ENCODE measurements around the gene LHFPL2. TPM values are rescaled to one million over a fixed set of nuclear protein-coding genes. Genes with fewer than 3 reads are reported as not detected.
"Not testable (repeated sequence)": the region's sequence is repeated elsewhere in the genome, so short reads cannot be mapped to it uniquely, and the experiment has no call there.

Gene LHFPL2
- total RNA-seq, 2 donors from 2014 or later = 0.12 to 0.21 TPM

- H3K4me1 Mint-ChIP-seq (ENCODE audit: low read depth) = peaks cover 11% of the 10 kb centered on the region
- H3K4me3 Mint-ChIP-seq = no peak overlapping the region
- H3K27ac Mint-ChIP-seq = no peak overlapping the region
Measured at GRCh38 chr5:78675956-78676730, 27.6 kb upstream of the LHFPL2 start.

GRCh38 chr5:78673827-78674226 is 25.3 kb upstream of the LHFPL2 start:
- H3K27me3 Mint-ChIP-seq (ENCODE audit: low read depth); H3K4me1 Mint-ChIP-seq (ENCODE audit: low read depth); H3K4me3 Mint-ChIP-seq; H3K27ac Mint-ChIP-seq; H3K36me3 Mint-ChIP-seq (ENCODE audit: insufficient read depth in 2 of 2); H3K9me3 Mint-ChIP-seq; ATAC-seq (replicated peaks in 1 of 2); DNase-seq: not testable (repeated sequence)

More at GRCh38 chr5:78675956-78676730, 27.6 kb upstream of the LHFPL2 start:
- no peak for DNase-seq
- Mint-ChIP-seq H3K36me3 (ENCODE audit: insufficient read depth in 2 of 2) (no peaks in the 10 kb centered on the region), H3K27me3 (ENCODE audit: low read depth) (peaks cover 6% of the 10 kb centered on the region), H3K9me3 (peaks cover 0 to 2% of the 10 kb centered on the region in 2 donors)
- no peak for ATAC-seq (replicated peaks in 1 of 2)

GRCh38 chr5:78672154-78672553 is 23.6 kb upstream of the LHFPL2 start:
- H3K4me1 Mint-ChIP-seq (ENCODE audit: low read depth) = no peaks in the 10 kb centered on the region

DNA sequence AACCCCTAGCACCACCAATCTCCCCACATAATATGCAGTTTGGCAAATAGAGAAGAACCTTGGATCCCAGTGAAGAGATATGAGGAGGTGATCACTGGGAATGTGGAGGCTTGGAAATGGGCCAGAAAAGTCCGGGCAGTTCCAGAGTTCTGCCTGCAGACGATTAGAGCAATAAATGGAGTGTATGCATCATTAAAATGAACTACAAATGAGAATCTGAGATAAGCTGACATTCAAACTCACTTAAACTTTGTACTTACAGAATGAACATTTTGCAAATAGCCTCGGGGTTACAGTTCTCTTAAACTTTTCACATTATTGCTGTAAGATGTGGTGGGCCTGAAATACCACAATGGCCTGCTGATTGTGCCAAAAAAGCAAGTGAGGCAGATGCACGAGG is 23.0 kb upstream of the LHFPL2 start:
- peaks cover 9% of the 10 kb centered on the region for H3K27me3 Mint-ChIP-seq (ENCODE audit: low read depth)

More at GRCh38 chr5:78672154-78672553, 23.6 kb upstream of the LHFPL2 start:
- DNase-seq (no peak), ATAC-seq (replicated peaks in 1 of 2) (no peak)
- H3K27ac Mint-ChIP-seq = no peak overlapping the region
- H3K36me3 Mint-ChIP-seq (ENCODE audit: insufficient read depth in 2 of 2) = no peaks in the 10 kb centered on the region
- peaks cover 0 to 2% of the 10 kb centered on the region in 2 donors for H3K9me3 Mint-ChIP-seq
- H3K4me3 Mint-ChIP-seq = no peak overlapping the region
- H3K27me3 Mint-ChIP-seq (ENCODE audit: low read depth) = peaks cover 6% of the 10 kb centered on the region

DNA sequence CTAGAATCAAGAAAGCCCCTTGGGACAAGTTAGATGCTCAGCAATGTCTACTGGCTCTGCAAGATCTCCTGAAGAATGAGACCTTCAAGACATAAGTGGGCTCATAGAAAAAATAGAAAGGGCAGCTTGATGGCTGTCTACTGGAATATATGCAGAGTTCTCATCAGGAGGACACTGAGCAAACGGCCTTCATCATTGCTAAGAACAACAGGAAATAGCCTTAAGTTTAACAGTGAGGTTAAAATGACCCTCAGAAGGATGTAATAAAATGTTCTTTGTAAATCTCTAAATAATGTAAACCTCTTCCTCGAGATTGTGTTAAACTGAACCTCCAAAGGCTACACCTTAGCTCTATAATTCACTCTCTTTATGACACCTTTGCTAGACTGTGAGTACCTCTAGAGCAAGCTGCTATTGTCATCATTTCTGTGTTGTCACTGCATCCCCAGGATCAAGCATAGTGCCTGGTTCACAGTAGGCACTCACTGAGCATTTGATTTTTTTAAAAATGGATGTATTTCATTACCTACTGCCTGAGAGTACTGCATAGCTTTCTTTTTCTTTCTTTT is 22.2 kb upstream of the LHFPL2 start:
- no peaks in the 10 kb centered on the region for H3K4me1 Mint-ChIP-seq (ENCODE audit: low read depth)

More for the DNA sequence above, 23.0 kb upstream of the LHFPL2 start:
- ATAC-seq (replicated peaks in 1 of 2) (no peak), DNase-seq (no peak)
- Mint-ChIP-seq H3K27ac (no peak overlapping the region), H3K9me3 (peaks cover 0 to 2% of the 10 kb centered on the region in 2 donors), H3K4me1 (ENCODE audit: low read depth) (no peaks in the 10 kb centered on the region), H3K36me3 (ENCODE audit: insufficient read depth in 2 of 2) (no peaks in the 10 kb centered on the region), H3K4me3 (no peak overlapping the region)

GRCh38 chr5:78669331-78669730 is 20.8 kb upstream of the LHFPL2 start:
- Mint-ChIP-seq H3K27ac (no peak overlapping the region), H3K27me3 (ENCODE audit: low read depth) (peaks cover 16% of the 10 kb centered on the region), H3K36me3 (ENCODE audit: insufficient read depth in 2 of 2) (no peaks in the 10 kb centered on the region), H3K9me3 (no peaks in the 10 kb centered on the region), H3K4me3 (no peak overlapping the region), H3K4me1 (ENCODE audit: low read depth) (no peaks in the 10 kb centered on the region)
- DNase-seq = no peak
- no peak for ATAC-seq (replicated peaks in 1 of 2)

More for the DNA sequence above, 22.2 kb upstream of the LHFPL2 start:
- no peak overlapping the region for H3K27ac Mint-ChIP-seq
- H3K27me3 Mint-ChIP-seq (ENCODE audit: low read depth) = peaks cover 18% of the 10 kb centered on the region
- no peak overlapping the region for H3K4me3 Mint-ChIP-seq
- no peak for ATAC-seq (replicated peaks in 1 of 2)
- DNase-seq = no peak
- peaks cover 0 to 2% of the 10 kb centered on the region in 2 donors for H3K9me3 Mint-ChIP-seq
- no peaks in the 10 kb centered on the region for H3K36me3 Mint-ChIP-seq (ENCODE audit: insufficient read depth in 2 of 2)

DNA sequence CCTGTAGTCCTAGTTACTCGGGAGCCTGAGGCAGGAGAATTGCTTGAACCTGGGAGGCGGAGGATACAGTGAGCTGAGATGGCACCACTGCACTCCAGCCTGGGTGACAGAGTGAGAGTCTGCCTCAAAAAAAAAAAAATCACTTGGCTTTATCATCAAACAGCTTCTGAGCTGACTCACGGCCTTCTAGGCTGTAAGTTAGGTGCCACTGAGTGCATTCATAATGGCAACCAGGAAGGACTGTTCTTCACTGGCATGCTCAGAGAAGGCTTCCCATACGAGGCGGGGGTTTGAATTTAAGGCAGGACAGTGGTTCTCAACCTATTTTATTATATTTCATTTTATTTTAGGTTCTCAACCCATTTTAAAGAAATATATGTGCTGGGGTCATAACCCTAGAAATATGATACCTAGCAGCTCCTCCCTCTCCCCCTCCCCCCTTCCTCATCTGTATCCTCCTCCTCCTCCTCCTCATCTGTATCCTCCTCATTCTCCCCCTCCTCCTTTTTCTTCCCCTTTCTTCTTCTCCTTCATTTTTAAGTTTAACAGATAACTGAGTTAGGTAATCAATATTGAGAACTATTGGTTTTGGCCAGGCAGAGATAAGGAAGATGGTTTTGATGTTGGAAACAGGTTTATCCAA is 19.0 kb upstream of the LHFPL2 start:
- H3K27me3 Mint-ChIP-seq (ENCODE audit: low read depth) = peaks cover 16% of the 10 kb centered on the region
- no peak for DNase-seq
- H3K4me1 Mint-ChIP-seq (ENCODE audit: low read depth) = no peaks in the 10 kb centered on the region
- no peak overlapping the region for H3K27ac Mint-ChIP-seq
- no peak for ATAC-seq (replicated peaks in 1 of 2)
- H3K4me3 Mint-ChIP-seq = no peak overlapping the region
- H3K36me3 Mint-ChIP-seq (ENCODE audit: insufficient read depth in 2 of 2) = no peaks in the 10 kb centered on the region
- H3K9me3 Mint-ChIP-seq = no peaks in the 10 kb centered on the region

GRCh38 chr5:78666975-78667374 is 18.4 kb upstream of the LHFPL2 start:
- H3K9me3 Mint-ChIP-seq; DNase-seq; H3K4me1 Mint-ChIP-seq (ENCODE audit: low read depth); H3K36me3 Mint-ChIP-seq (ENCODE audit: insufficient read depth in 2 of 2); H3K27ac Mint-ChIP-seq; H3K4me3 Mint-ChIP-seq; ATAC-seq (replicated peaks in 1 of 2): not testable (repeated sequence)
- H3K27me3 Mint-ChIP-seq (ENCODE audit: low read depth) = peaks cover 16% of the 10 kb centered on the region

GRCh38 chr5:78666041-78666444 is 17.5 kb upstream of the LHFPL2 start:
- H3K27me3 Mint-ChIP-seq (ENCODE audit: low read depth) = peaks cover 16% of the 10 kb centered on the region
- H3K36me3 Mint-ChIP-seq (ENCODE audit: insufficient read depth in 2 of 2) = no peaks in the 10 kb centered on the region
- ATAC-seq (replicated peaks in 1 of 2) (no peak), DNase-seq (no peak)
- H3K4me1 Mint-ChIP-seq (ENCODE audit: low read depth) = no peaks in the 10 kb centered on the region
- no peak overlapping the region for H3K4me3 Mint-ChIP-seq
- H3K27ac Mint-ChIP-seq = no peak overlapping the region
- H3K9me3 Mint-ChIP-seq = no peaks in the 10 kb centered on the region

DNA sequence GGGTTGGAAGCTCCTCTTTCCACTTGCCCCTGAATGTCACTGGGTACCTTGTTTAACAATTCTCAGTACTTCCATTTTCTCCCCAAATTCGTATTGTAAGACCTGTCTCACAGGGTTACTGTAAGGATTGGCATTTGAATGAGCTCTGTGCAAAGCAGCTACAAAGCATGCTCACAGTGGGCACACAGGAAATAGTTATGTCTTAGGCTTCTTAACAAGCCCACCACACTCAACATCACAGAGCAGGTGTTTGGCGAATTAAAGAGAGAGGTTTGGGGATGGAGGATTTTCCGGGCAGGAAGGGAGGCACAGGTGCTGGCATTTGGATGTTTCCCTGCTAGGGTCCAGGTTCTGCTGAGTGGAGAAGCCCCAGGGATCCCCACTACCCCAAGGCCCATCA is 17.0 kb upstream of the LHFPL2 start:
- H3K36me3 Mint-ChIP-seq (ENCODE audit: insufficient read depth in 2 of 2) = no peaks in the 10 kb centered on the region
- H3K4me3 Mint-ChIP-seq = no peak overlapping the region
- H3K9me3 Mint-ChIP-seq = no peaks in the 10 kb centered on the region
- H3K27ac Mint-ChIP-seq = no peak overlapping the region
- ATAC-seq (replicated peaks in 1 of 2) (no peak), DNase-seq (no peak)
- H3K4me1 Mint-ChIP-seq (ENCODE audit: low read depth) = no peaks in the 10 kb centered on the region
- peaks cover 16% of the 10 kb centered on the region for H3K27me3 Mint-ChIP-seq (ENCODE audit: low read depth)

- Mint-ChIP-seq H3K9me3 (no peaks in the 10 kb centered on the region), H3K27me3 (ENCODE audit: low read depth) (peaks cover 26% of the 10 kb centered on the region), H3K4me3 (no peak overlapping the region), H3K4me1 (ENCODE audit: low read depth) (no peaks in the 10 kb centered on the region), H3K36me3 (ENCODE audit: insufficient read depth in 2 of 2) (no peaks in the 10 kb centered on the region), H3K27ac (no peak overlapping the region)
- ATAC-seq (replicated peaks in 1 of 2) = no peak
- DNase-seq = no peak
Measured at GRCh38 chr5:78662323-78662722, 13.8 kb upstream of the LHFPL2 start.

DNA sequence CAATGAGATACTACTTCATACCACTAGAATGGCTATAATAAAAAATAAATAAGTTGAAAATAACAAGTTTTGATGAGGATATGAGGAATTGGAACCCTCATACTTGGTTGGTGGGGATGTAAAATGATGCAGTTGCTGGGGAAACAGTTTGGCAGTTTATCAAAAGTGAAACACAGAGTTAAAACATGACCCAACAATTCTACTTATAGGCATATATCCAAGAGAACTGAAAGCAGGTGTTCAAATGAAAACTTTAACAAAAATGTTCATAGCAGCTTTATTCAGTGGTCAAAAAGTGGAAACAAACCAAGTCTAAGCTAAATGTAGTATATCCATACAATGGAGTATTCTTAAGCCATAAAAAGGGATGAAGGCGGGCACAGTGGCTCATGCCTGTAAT is 13.1 kb upstream of the LHFPL2 start:
- Mint-ChIP-seq H3K36me3 (ENCODE audit: insufficient read depth in 2 of 2) (no peaks in the 10 kb centered on the region), H3K9me3 (no peaks in the 10 kb centered on the region), H3K27me3 (ENCODE audit: low read depth) (peaks cover 24% of the 10 kb centered on the region), H3K4me3 (no peak overlapping the region), H3K4me1 (ENCODE audit: low read depth) (no peaks in the 10 kb centered on the region), H3K27ac (no peak overlapping the region)
- DNase-seq = no peak
- ATAC-seq (replicated peaks in 1 of 2) = no peak

GRCh38 chr5:78661044-78661443 is 12.5 kb upstream of the LHFPL2 start:
- H3K9me3 Mint-ChIP-seq = no peaks in the 10 kb centered on the region
- no peak overlapping the region for H3K4me3 Mint-ChIP-seq

More at GRCh38 chr5:78661044-78661443, 12.5 kb upstream of the LHFPL2 start:
- Mint-ChIP-seq H3K27ac (no peak overlapping the region), H3K27me3 (ENCODE audit: low read depth) (peaks cover 17% of the 10 kb centered on the region), H3K36me3 (ENCODE audit: insufficient read depth in 2 of 2) (no peaks in the 10 kb centered on the region), H3K4me1 (ENCODE audit: low read depth) (no peaks in the 10 kb centered on the region)
- ATAC-seq (replicated peaks in 1 of 2) (no peak), DNase-seq (no peak)
